ENCODE measurements around the gene OGFOD3.

DNA sequence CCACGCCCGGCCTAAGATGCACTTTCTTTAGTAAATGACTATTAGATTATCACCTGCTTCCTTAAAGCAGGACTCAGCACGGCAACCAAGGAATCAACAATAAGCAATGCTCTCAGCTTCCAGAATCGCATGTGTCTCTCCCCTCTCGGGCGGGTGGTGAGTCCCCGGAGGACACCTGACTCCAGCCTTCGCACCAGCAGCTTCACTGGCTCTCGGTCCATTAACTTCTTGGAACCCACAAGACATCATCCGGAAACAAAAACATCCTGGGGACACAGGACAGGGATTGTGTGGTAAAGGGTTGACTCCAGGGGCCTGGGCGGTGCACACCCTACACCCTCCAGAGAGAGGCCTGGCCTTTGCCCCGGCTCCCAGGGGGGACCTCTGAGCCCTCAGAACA, 24.1 kb downstream of the OGFOD3 start:
- TF ChIP-seq, protein P1, sequence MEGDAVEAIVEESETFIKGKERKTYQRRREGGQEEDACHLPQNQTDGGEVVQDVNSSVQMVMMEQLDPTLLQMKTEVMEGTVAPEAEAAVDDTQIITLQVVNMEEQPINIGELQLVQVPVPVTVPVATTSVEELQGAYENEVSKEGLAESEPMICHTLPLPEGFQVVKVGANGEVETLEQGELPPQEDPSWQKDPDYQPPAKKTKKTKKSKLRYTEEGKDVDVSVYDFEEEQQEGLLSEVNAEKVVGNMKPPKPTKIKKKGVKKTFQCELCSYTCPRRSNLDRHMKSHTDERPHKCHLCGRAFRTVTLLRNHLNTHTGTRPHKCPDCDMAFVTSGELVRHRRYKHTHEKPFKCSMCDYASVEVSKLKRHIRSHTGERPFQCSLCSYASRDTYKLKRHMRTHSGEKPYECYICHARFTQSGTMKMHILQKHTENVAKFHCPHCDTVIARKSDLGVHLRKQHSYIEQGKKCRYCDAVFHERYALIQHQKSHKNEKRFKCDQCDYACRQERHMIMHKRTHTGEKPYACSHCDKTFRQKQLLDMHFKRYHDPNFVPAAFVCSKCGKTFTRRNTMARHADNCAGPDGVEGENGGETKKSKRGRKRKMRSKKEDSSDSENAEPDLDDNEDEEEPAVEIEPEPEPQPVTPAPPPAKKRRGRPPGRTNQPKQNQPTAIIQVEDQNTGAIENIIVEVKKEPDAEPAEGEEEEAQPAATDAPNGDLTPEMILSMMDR (IDR thresholded peaks at IDR 0.05; ENCODE audit: borderline replicate concordance, extremely low read depth, low read length, poor library complexity, severe bottlenecking) = no peak
- no peak for TF ChIP-seq EZH2 (IDR thresholded peaks at IDR 0.05; ENCODE audit: borderline replicate concordance, low read depth, low read length, severe bottlenecking)
